CD8-positive, alpha-beta memory T cell (primary cell): ENCODE measurements around the gene NTNG1. TPM values are rescaled to one million over a fixed set of nuclear protein-coding genes. Genes with fewer than 3 reads are reported as not detected.

ENCODE experiments used
- CTCF ChIA-PET: fragments of 350-600 bp; sonication (Branson Sonifier 250); formaldehyde crosslinking; loops from one replicate; lab custom pipeline; 2021; ENCODE audit warnings: antibody characterized with exemption; lab: Charles Lee
- POLR2A ChIA-PET: fragments of 350-600 bp; sonication (Branson Sonifier 250); formaldehyde crosslinking; loops from one replicate; lab custom pipeline; 2021; ENCODE audit warnings: antibody characterized with exemption; lab: Charles Lee
- DNase-seq, 5 donors: peaks; one replicate each; pipeline versions ENCODE4 v3.0.0 to v3.0.0-alpha.2; 2020 to 2022; ENCODE audit warnings: mixed read lengths in 1 of 5
- H3K27ac ChIP-seq: one replicate; pipeline ENCODE4 v1.7.0; 2013; ENCODE audit warnings: low read depth, mild to moderate bottlenecking, low read length, moderate library complexity
- H3K27me3 ChIP-seq: 2 replicates; pipeline ENCODE4 v1.7.0; 2013; ENCODE audit warnings: low read length, mild to moderate bottlenecking; ENCODE audit not compliant: insufficient read depth, poor library complexity, severe bottlenecking
- H3K36me3 ChIP-seq: 2 replicates; pipeline ENCODE4 v1.7.0; 2013; ENCODE audit warnings: mild to moderate bottlenecking, low read length, moderate library complexity; ENCODE audit not compliant: insufficient read depth
- H3K4me1 ChIP-seq: 2 replicates; pipeline ENCODE4 v1.7.0; 2013; ENCODE audit warnings: mild to moderate bottlenecking, low read length, moderate library complexity; ENCODE audit not compliant: insufficient read depth
- H3K4me3 ChIP-seq: 2 replicates; pipeline ENCODE4 v1.7.0; 2013; ENCODE audit warnings: mild to moderate bottlenecking, low read length
- H3K9me3 ChIP-seq: 2 replicates; pipeline ENCODE4 v1.7.0; 2013; ENCODE audit warnings: mild to moderate bottlenecking, low read length
- H3K27ac Mint-ChIP-seq, 8 donors: one replicate each; pipeline ENCODE4 v1.8.0; 2020 to 2021; ENCODE audit warnings: mixed read lengths in 8 of 8, mild to moderate bottlenecking in 6 of 8, inconsistent platforms in 3 of 8, moderate library complexity in 3 of 8
- H3K27me3 Mint-ChIP-seq, 2 donors: one replicate each; pipeline ENCODE4 v1.8.0; 2020 to 2021; ENCODE audit warnings: mixed read lengths in 2 of 2, mild to moderate bottlenecking in 1 of 2, moderate library complexity in 1 of 2
- H3K36me3 Mint-ChIP-seq, 3 donors: one replicate each; pipeline ENCODE4 v1.8.0; 2020 to 2021; ENCODE audit warnings: mixed read lengths in 3 of 3, inconsistent platforms in 1 of 3, mild to moderate bottlenecking in 1 of 3
- H3K4me1 Mint-ChIP-seq, 3 donors: one replicate each; pipeline ENCODE4 v1.8.0; 2020 to 2021; ENCODE audit warnings: mixed read lengths in 3 of 3, inconsistent platforms in 1 of 3, mild to moderate bottlenecking in 1 of 3
- H3K4me3 Mint-ChIP-seq, 7 donors: one replicate each; pipeline ENCODE4 v1.8.0; 2020 to 2021; ENCODE audit warnings: mixed read lengths in 7 of 7, mild to moderate bottlenecking in 6 of 7, moderate library complexity in 4 of 7, inconsistent platforms in 2 of 7
- H3K9me3 Mint-ChIP-seq, 5 donors: one replicate each; pipeline ENCODE4 v1.8.0; 2020 to 2022; ENCODE audit warnings: mixed read lengths in 5 of 5, mild to moderate bottlenecking in 3 of 5, moderate library complexity in 2 of 5, inconsistent platforms in 1 of 5
- polyA plus RNA-seq: library from polyadenylated mRNA; unstranded; fragments of 300-500 nt; fragmentation: Illumina TruSeq; gene quantifications from one replicate; pipeline ENCODE4 v1.2.3, GENCODE V29; 2021
- total RNA-seq, 2 experiments: library from RNA; stranded (reverse); gene quantifications; one replicate each; pipeline ENCODE4 v1.2.3, GENCODE V29; 2021

Gene NTNG1
- total and polyA plus RNA-seq, 3 experiments from 2014 or later: not detected

- Mint-ChIP-seq H3K4me1 (no peaks in the 10 kb centered on the region), H3K9me3 (peaks cover 0 to 2% (median 0%) of the 10 kb centered on the region in 5 donors), H3K4me3 (no peak overlapping the region), H3K36me3 (no peaks in the 10 kb centered on the region), H3K27ac (no peak overlapping the region), H3K27me3 (peaks cover 0 to 5% of the 10 kb centered on the region in 2 donors)
- Histone ChIP-seq H3K27me3 (no peaks in the 10 kb centered on the region), H3K9me3 (no peaks in the 10 kb centered on the region), H3K27ac (no peak overlapping the region), H3K36me3 (no peaks in the 10 kb centered on the region), H3K4me1 (no peaks in the 10 kb centered on the region), H3K4me3 (no peak overlapping the region)
- CTCF ChIA-PET: no interaction called here
- no peak for DNase-seq
- POLR2A ChIA-PET: no interaction called here
These were observed 216.5 kb downstream of the NTNG1 start for GRCh38 chr1:107357376-107357775.

- ChIA-PET POLR2A (no interaction called here), CTCF (no interaction called here)
- Mint-ChIP-seq H3K4me3 (no peak overlapping the region), H3K27me3 (peaks cover 0 to 5% of the 10 kb centered on the region in 2 donors), H3K27ac (no peak overlapping the region), H3K9me3 (peaks cover 0 to 2% (median 0%) of the 10 kb centered on the region in 5 donors), H3K4me1 (no peaks in the 10 kb centered on the region), H3K36me3 (no peaks in the 10 kb centered on the region)
- Histone ChIP-seq H3K4me3 (no peak overlapping the region), H3K4me1 (no peaks in the 10 kb centered on the region), H3K9me3 (no peaks in the 10 kb centered on the region), H3K36me3 (no peaks in the 10 kb centered on the region), H3K27me3 (no peaks in the 10 kb centered on the region), H3K27ac (no peak overlapping the region)
- DNase-seq: no peak
These were observed 217.9 kb downstream of the NTNG1 start for GRCh38 chr1:107358619-107359327.

GRCh38 chr1:107359472-107360241 lies 218.8 kb downstream of the NTNG1 start:
- H3K36me3 Mint-ChIP-seq: no peaks in the 10 kb centered on the region
- ChIA-PET POLR2A (no interaction called here), CTCF (no interaction called here)
- H3K27ac Mint-ChIP-seq: no peak overlapping the region
- Histone ChIP-seq H3K36me3 (no peaks in the 10 kb centered on the region), H3K4me3 (no peak overlapping the region), H3K4me1 (no peaks in the 10 kb centered on the region), H3K27me3 (no peaks in the 10 kb centered on the region), H3K9me3 (no peaks in the 10 kb centered on the region), H3K27ac (no peak overlapping the region)
- no peak overlapping the region for H3K4me3 Mint-ChIP-seq
- DNase-seq: no peak
- peaks cover 0 to 3% of the 10 kb centered on the region in 2 donors for H3K27me3 Mint-ChIP-seq
- H3K4me1 Mint-ChIP-seq: no peaks in the 10 kb centered on the region
- peaks cover 0 to 1% (median 0%) of the 10 kb centered on the region in 5 donors for H3K9me3 Mint-ChIP-seq

GRCh38 chr1:107362468-107363140 lies 221.8 kb downstream of the NTNG1 start:
- Histone ChIP-seq H3K27me3 (no peaks in the 10 kb centered on the region), H3K4me1 (no peaks in the 10 kb centered on the region), H3K36me3 (no peaks in the 10 kb centered on the region), H3K4me3 (no peak overlapping the region), H3K27ac (no peak overlapping the region), H3K9me3 (no peaks in the 10 kb centered on the region)
- H3K36me3 Mint-ChIP-seq: no peaks in the 10 kb centered on the region
- H3K27me3 Mint-ChIP-seq: peaks cover 0 to 3% of the 10 kb centered on the region in 2 donors
- H3K27ac Mint-ChIP-seq: no peak overlapping the region
- H3K9me3 Mint-ChIP-seq: no peaks in the 10 kb centered on the region
- no peak for DNase-seq
- ChIA-PET CTCF (no interaction called here), POLR2A (no interaction called here)
- H3K4me1 Mint-ChIP-seq: no peaks in the 10 kb centered on the region
- no peak overlapping the region for H3K4me3 Mint-ChIP-seq

- Histone ChIP-seq H3K27ac (no peak overlapping the region), H3K36me3 (no peaks in the 10 kb centered on the region), H3K9me3 (no peaks in the 10 kb centered on the region), H3K27me3 (no peaks in the 10 kb centered on the region), H3K4me1 (no peaks in the 10 kb centered on the region), H3K4me3 (no peak overlapping the region)
- no peaks in the 10 kb centered on the region for H3K36me3 Mint-ChIP-seq
- H3K27ac Mint-ChIP-seq: no peak overlapping the region
- peaks cover 0 to 3% of the 10 kb centered on the region in 2 donors for H3K27me3 Mint-ChIP-seq
- H3K4me3 Mint-ChIP-seq: no peak overlapping the region
- no peaks in the 10 kb centered on the region for H3K4me1 Mint-ChIP-seq
- no peak for DNase-seq
- CTCF ChIA-PET: no interaction called here
- POLR2A ChIA-PET: no interaction called here
- H3K9me3 Mint-ChIP-seq: peaks cover 0 to 2% (median 0%) of the 10 kb centered on the region in 5 donors
These were observed 222.3 kb downstream of the NTNG1 start for GRCh38 chr1:107363154-107363553.

- Histone ChIP-seq H3K27ac (no peak overlapping the region), H3K4me3 (no peak overlapping the region), H3K27me3 (no peaks in the 10 kb centered on the region), H3K9me3 (no peaks in the 10 kb centered on the region), H3K36me3 (no peaks in the 10 kb centered on the region), H3K4me1 (no peaks in the 10 kb centered on the region)
- ChIA-PET POLR2A (no interaction called here), CTCF (interaction anchor here (0.7 kb wide), 1 partner anchor 12 kb away, joined by 3 read pairs; no protein-coding TSS in a partner anchor)
- H3K9me3 Mint-ChIP-seq: peaks cover 0 to 2% (median 0%) of the 10 kb centered on the region in 5 donors
- DNase-seq: no peak
- H3K36me3 Mint-ChIP-seq: no peaks in the 10 kb centered on the region
- no peaks in the 10 kb centered on the region for H3K4me1 Mint-ChIP-seq
- no peak overlapping the region for H3K27ac Mint-ChIP-seq
- peaks cover 0 to 3% of the 10 kb centered on the region in 2 donors for H3K27me3 Mint-ChIP-seq
- H3K4me3 Mint-ChIP-seq: no peak overlapping the region
These were observed 224.8 kb downstream of the NTNG1 start for GRCh38 chr1:107365527-107366240.

- Mint-ChIP-seq H3K4me1 (no peaks in the 10 kb centered on the region), H3K27ac (no peak overlapping the region), H3K27me3 (peaks cover 4 to 9% of the 10 kb centered on the region in 2 donors), H3K9me3 (peaks cover 0 to 4% (median 0%) of the 10 kb centered on the region in 5 donors), H3K4me3 (no peak overlapping the region), H3K36me3 (no peaks in the 10 kb centered on the region)
- Histone ChIP-seq H3K27ac (no peak overlapping the region), H3K4me3 (no peak overlapping the region), H3K36me3 (no peaks in the 10 kb centered on the region), H3K4me1 (no peaks in the 10 kb centered on the region), H3K9me3 (no peaks in the 10 kb centered on the region), H3K27me3 (no peaks in the 10 kb centered on the region)
- DNase-seq: no peak
- POLR2A ChIA-PET: no interaction called here
- CTCF ChIA-PET: no interaction called here
These were observed 237.6 kb downstream of the NTNG1 start for GRCh38 chr1:107378426-107378825.
